HG03565 (cell line): ENCODE results near the gene SLC7A1.

Experiments
- ATAC-seq: cut with Tn5 transposase; IDR thresholded peaks from one replicate; pipeline ENCODE4 v1.9.1; 2021; ENCODE audit warnings: mild to moderate bottlenecking, moderate library complexity; ENCODE audit not compliant: unreplicated experiment

SLC7A1 gene

GRCh38 chr13:29496241-29496712 is 99.2 kb downstream of the SLC7A1 start:
- ATAC-seq, result peak; percentile 65

- ATAC-seq, result no peak
Observed at GRCh38 chr13:29494520-29494919, 101.0 kb downstream of the SLC7A1 start.

- no peak for ATAC-seq
Observed at GRCh38 chr13:29493796-29494195, 101.7 kb downstream of the SLC7A1 start.

- no peak for ATAC-seq
Observed at GRCh38 chr13:29491248-29491647, 104.2 kb downstream of the SLC7A1 start.

GRCh38 chr13:29490561-29490885 is 105.0 kb downstream of the SLC7A1 start:
- ATAC-seq, result no peak

GRCh38 chr13:29489650-29490560 is 105.6 kb downstream of the SLC7A1 start:
- no peak for ATAC-seq

GRCh38 chr13:29487466-29488454 is 107.7 kb downstream of the SLC7A1 start:
- no peak for ATAC-seq

GRCh38 chr13:29486551-29486950 is 108.9 kb downstream of the SLC7A1 start:
- no peak for ATAC-seq

- ATAC-seq, result no peak
Observed at GRCh38 chr13:29484796-29485195, 110.7 kb downstream of the SLC7A1 start.

GRCh38 chr13:29484236-29484635 is 111.3 kb downstream of the SLC7A1 start:
- no peak for ATAC-seq

- no peak for ATAC-seq
Observed at GRCh38 chr13:29483623-29484022, 111.9 kb downstream of the SLC7A1 start.

- no peak for ATAC-seq
Observed at GRCh38 chr13:29483211-29483610, 112.3 kb downstream of the SLC7A1 start.

GRCh38 chr13:29482504-29482903 is 113.0 kb downstream of the SLC7A1 start:
- ATAC-seq, result no peak

- ATAC-seq, result no peak
Observed at GRCh38 chr13:29481603-29482002, 113.9 kb downstream of the SLC7A1 start.

GRCh38 chr13:29480893-29481525 is 114.5 kb downstream of the SLC7A1 start:
- ATAC-seq, result no peak

GRCh38 chr13:29479716-29480492 is 115.6 kb downstream of the SLC7A1 start:
- ATAC-seq, result no peak

GRCh38 chr13:29476046-29476445 is 119.4 kb downstream of the SLC7A1 start:
- no peak for ATAC-seq

- ATAC-seq, result no peak
Observed at GRCh38 chr13:29474991-29475390, 120.5 kb downstream of the SLC7A1 start.

GRCh38 chr13:29473166-29473565 is 122.3 kb downstream of the SLC7A1 start:
- no peak for ATAC-seq

GRCh38 chr13:29472332-29472961 is 123.0 kb downstream of the SLC7A1 start:
- ATAC-seq, result peak; percentile 59
